ENCODE results near the gene MMP19.
"Not testable (repeated sequence)": the region's sequence is repeated elsewhere in the genome, so short reads cannot be mapped to it uniquely, and the experiment has no call there.

MMP19 gene

GRCh38 chr12:55840581-55841351 lies 2.0 kb downstream of the MMP19 start:
- DNase-seq: no peak

GRCh38 chr12:55839345-55840140 lies 3.2 kb downstream of the MMP19 start:
- DNase-seq: no peak

GRCh38 chr12:55838361-55838760 lies 4.4 kb downstream of the MMP19 start:
- no peak for DNase-seq

GRCh38 chr12:55834400-55834799 lies 8.3 kb downstream of the MMP19 start:
- not testable (repeated sequence) for DNase-seq

GRCh38 chr12:55833056-55833455 lies 9.7 kb downstream of the MMP19 start:
- DNase-seq: no peak

- DNase-seq: no peak
Observed at GRCh38 chr12:55831447-55831815, 11.3 kb downstream of the MMP19 start.

GRCh38 chr12:55830601-55831446 lies 11.9 kb downstream of the MMP19 start:
- peak; percentile 35 for DNase-seq

- DNase-seq: no peak
Observed at GRCh38 chr12:55829967-55830600, 12.7 kb downstream of the MMP19 start.

- DNase-seq: no peak
Observed at GRCh38 chr12:55828357-55828756, 14.4 kb downstream of the MMP19 start.

GRCh38 chr12:55827806-55828205 lies 14.9 kb downstream of the MMP19 start:
- no peak for DNase-seq

GRCh38 chr12:55824726-55825125 lies 18.0 kb downstream of the MMP19 start:
- no peak for DNase-seq

GRCh38 chr12:55823419-55823818 lies 19.3 kb downstream of the MMP19 start:
- DNase-seq: no peak

- no peak for DNase-seq
Observed at GRCh38 chr12:55822228-55822627, 20.5 kb downstream of the MMP19 start.

- no peak for DNase-seq
Observed at GRCh38 chr12:55820679-55821078, 22.1 kb downstream of the MMP19 start.

GRCh38 chr12:55818886-55819285 lies 23.9 kb downstream of the MMP19 start:
- no peak for DNase-seq

GRCh38 chr12:55818140-55818728 lies 24.5 kb downstream of the MMP19 start:
- DNase-seq: no peak

GRCh38 chr12:55817345-55818139 lies 25.2 kb downstream of the MMP19 start, which contains the start of the genes ORMDL2 and SARNP:
Gene ORMDL2 (plus strand): TSS chr12:55818041. CDS start chr12:55819000, 959 bp downstream.
Gene SARNP (minus strand): TSS chr12:55817724. CDS start chr12:55817701, 23 bp downstream.
- peak; percentile 99 for DNase-seq

- no peak for DNase-seq
Observed at GRCh38 chr12:55816881-55817344, 25.8 kb downstream of the MMP19 start.

- DNase-seq: no peak
Observed at GRCh38 chr12:55815473-55815872, 27.3 kb downstream of the MMP19 start.

- no peak for DNase-seq
Observed at GRCh38 chr12:55814257-55814656, 28.5 kb downstream of the MMP19 start.

GRCh38 chr12:55812088-55812487 lies 30.6 kb downstream of the MMP19 start:
- no peak for DNase-seq

All from NCI-H345 (cell line).